K562 (cell line): Measurements from ENCODE around the gene TUBD1. TPM values are rescaled to one million over a fixed set of nuclear protein-coding genes. Genes with fewer than 3 reads are reported as not detected.

Experiments
- MXD1 ChIP-seq: fragments of 250-450 bp; sonication (Bioruptor Pico); IDR thresholded peaks from 2 replicates; pipeline ENCODE4 v1.8.0; 2021; ENCODE audit warnings: borderline replicate concordance, mild to moderate bottlenecking, moderate library complexity; ENCODE audit not compliant: poor library complexity, severe bottlenecking
- RBM34 ChIP-seq: fragments of 200-400 bp; formaldehyde crosslinking; IDR thresholded peaks from 2 replicates; pipeline ENCODE4 v1.6.1; 2018; ENCODE audit warnings: low read length, borderline replicate concordance; ENCODE audit not compliant: insufficient read depth
- ZNF318 ChIP-seq, 2 experiments: fragments of 450-650 bp; IDR thresholded peaks; 2 replicates each; pipeline ENCODE4 v1.6.1; 2016; ENCODE audit warnings: mild to moderate bottlenecking in 2 of 2, borderline replicate concordance in 1 of 2, low read depth in 1 of 2, moderate library complexity in 1 of 2
- ZNF449 ChIP-seq: fragments of 250-450 bp; sonication (Bioruptor Pico); IDR thresholded peaks from 2 replicates; pipeline ENCODE4 v1.8.0; 2022; ENCODE audit warnings: moderate library complexity, mild to moderate bottlenecking, inconsistent platforms
- ZNF511 ChIP-seq: sonication (generic); formaldehyde crosslinking; IDR thresholded peaks from 2 replicates; pipeline ENCODE4 v1.8.0; 2022; ENCODE audit warnings: mild to moderate bottlenecking, missing genetic modification reagents
- polyA plus RNA-seq, 8 experiments: library from polyadenylated mRNA; depleted of rRNA in 4 of 8; stranded (reverse) in 5 of 8; unstranded in 3 of 8; fragments of >200 nt; fragmentation: Nextera tagmentation in 2 of 8; fragmentation: Illumina TruSeq in 1 of 8; extraction: Ambion mirVana in 2 of 8; extraction: Trizol in 1 of 8; gene quantifications; 2 replicates each; pipeline versions ENCODE4 v1.2.1 to v1.2.3, GENCODE V29; 2011 to 2014; ENCODE audit warnings: inconsistent platforms in 1 of 8, missing spikeins in 1 of 8
- total RNA-seq, 7 experiments: library from RNA; depleted of rRNA in 6 of 7; stranded (reverse); fragments of >200 nt in 6 of 7; fragmentation: Illumina TruSeq in 2 of 7; extraction: Trizol in 2 of 7; gene quantifications; 2 replicates each; pipeline versions ENCODE4 v1.2.1 to v1.2.3, GENCODE V29; 2011 to 2021; ENCODE audit warnings: low replicate concordance in 1 of 7

TUBD1 gene
- total and polyA plus RNA-seq, 9 of the 15 experiments (the other 6 are each of a cell fraction or from before 2014, with no cell fraction given): 10.8 to 35.3 (median 17.9) TPM

- TF ChIP-seq ZNF318 (IDR thresholded peaks at IDR 0.05; ENCODE audit: borderline replicate concordance in 1 of 2, low read depth in 1 of 2) (no peak), RBM34 (no peak), ZNF511 (CRISPR knock-in tag) (no peak), ZNF449 (CRISPR knock-in tag) (no peak), MXD1 (CRISPR knock-in tag) (no peak)
Measured at GRCh38 chr17:59916446-59916845, 23.7 kb upstream of the TUBD1 start (continued).
